KBM-7 (cell line): ENCODE measurements around the gene SOX6.
"Not testable (repeated sequence)": the region's sequence is repeated elsewhere in the genome, so short reads cannot be mapped to it uniquely, and the experiment has no call there.

Source experiments
- DNase-seq: peaks from one replicate; pipeline ENCODE4 v3.0.0-alpha.2; 2015
- in situ Hi-C: fragments of 300-500 bp; cut with MboI; formaldehyde crosslinking; loops from 2 replicates; pipeline ENCODE4 v1.14.3; 2020; ENCODE audit warnings: low sequenced_read_pairs, low pct_unique_long_range_greater_than_20kb, mixed read lengths

The SOX6 gene

GRCh38 chr11:16171882-16172281, 184.5 kb downstream of the SOX6 start:
- no peak for DNase-seq
- in situ Hi-C loops: no loop called here

- DNase-seq: no peak
- in situ Hi-C loops: no loop called here
These were observed 186.1 kb downstream of the SOX6 start for GRCh38 chr11:16169956-16170847.

- in situ Hi-C loops: no loop called here
- no peak for DNase-seq
These were observed 186.8 kb downstream of the SOX6 start for GRCh38 chr11:16169541-16169940.

- in situ Hi-C loops: no loop called here
- no peak for DNase-seq
These were observed 188.4 kb downstream of the SOX6 start for GRCh38 chr11:16167706-16168487.

- in situ Hi-C loops: no loop called here
These were observed 189.8 kb downstream of the SOX6 start for GRCh38 chr11:16166571-16166970.

GRCh38 chr11:16160146-16160545, 196.2 kb downstream of the SOX6 start:
- no peak for DNase-seq
- in situ Hi-C loops: no loop called here

More at GRCh38 chr11:16166571-16166970, 189.8 kb downstream of the SOX6 start:
- no peak for DNase-seq

- in situ Hi-C loops: no loop called here
- no peak for DNase-seq
These were observed 197.8 kb downstream of the SOX6 start for GRCh38 chr11:16158426-16158994.

- no peak for DNase-seq
- in situ Hi-C loops: no loop called here
These were observed 199.0 kb downstream of the SOX6 start for GRCh38 chr11:16157327-16157726.

GRCh38 chr11:16155448-16155847, 200.9 kb downstream of the SOX6 start:
- no peak for DNase-seq
- in situ Hi-C loops: no loop called here

- DNase-seq: no peak
- in situ Hi-C loops: no loop called here
These were observed 201.5 kb downstream of the SOX6 start for GRCh38 chr11:16154715-16155396.

- no peak for DNase-seq
- in situ Hi-C loops: no loop called here
These were observed 202.4 kb downstream of the SOX6 start for GRCh38 chr11:16153951-16154350.

- no peak for DNase-seq
- in situ Hi-C loops: no loop called here
These were observed 205.2 kb downstream of the SOX6 start for GRCh38 chr11:16151138-16151537.

GRCh38 chr11:16149476-16149875, 206.9 kb downstream of the SOX6 start:
- DNase-seq: no peak
- in situ Hi-C loops: no loop called here

- no peak for DNase-seq
These were observed 207.9 kb downstream of the SOX6 start for GRCh38 chr11:16148301-16148931.

GRCh38 chr11:16146980-16147379, 209.4 kb downstream of the SOX6 start:
- in situ Hi-C loops, DNase-seq: not testable (repeated sequence)

More at GRCh38 chr11:16148301-16148931, 207.9 kb downstream of the SOX6 start:
- in situ Hi-C loops: no loop called here

- DNase-seq, in situ Hi-C loops: not testable (repeated sequence)
These were observed 214.7 kb downstream of the SOX6 start for GRCh38 chr11:16141614-16142013.

GRCh38 chr11:16141162-16141561, 215.2 kb downstream of the SOX6 start:
- DNase-seq, in situ Hi-C loops: not testable (repeated sequence)

GRCh38 chr11:16136792-16137390, 219.5 kb downstream of the SOX6 start:
- in situ Hi-C loops: no loop called here
- no peak for DNase-seq
